Peyer's patch (tissue), 4 donors: ENCODE results near the gene CCM2. TPM values are rescaled to one million over a fixed set of nuclear protein-coding genes. Genes with fewer than 3 reads are reported as not detected.

Source experiments
- DNase-seq, 3 donors: peaks; one replicate each; pipeline ENCODE4 v3.0.0-alpha.2; 2017 to 2019
- H3K27ac ChIP-seq, 4 donors: fragments of 200-600 bp; sonication (generic); one replicate each; pipeline ENCODE4 v1.5.1; 2016 to 2019
- H3K27me3 ChIP-seq, 2 donors: fragments of 200-600 bp; sonication (generic); one replicate each; pipeline ENCODE4 v1.5.1; 2019
- H3K36me3 ChIP-seq, 3 donors: fragments of 200-600 bp; sonication (generic); one replicate each; pipeline ENCODE4 v1.5.1; 2016 to 2019
- H3K4me1 ChIP-seq, 4 donors: fragments of 200-600 bp; sonication (generic); one replicate each; pipeline ENCODE4 v1.5.1; 2016 to 2019
- H3K4me3 ChIP-seq, 4 donors: fragments of 200-600 bp; sonication (generic); 1 replicate in 3 of 4; 2 replicates in 1 of 4; pipeline ENCODE4 v1.5.1; 2016 to 2019; ENCODE audit warnings: mild to moderate bottlenecking in 1 of 4
- H3K9me3 ChIP-seq, 4 donors: fragments of 200-600 bp; sonication (generic); one replicate each; pipeline ENCODE4 v1.5.1; 2016 to 2019; ENCODE audit warnings: mild to moderate bottlenecking in 1 of 4
- CTCF ChIP-seq, 6 experiments: fragments of 450-650 bp in 4 of 6; fragments of 200-600 bp in 2 of 6; sonication (generic) in 1 of 6; IDR thresholded peaks; one replicate each; pipeline ENCODE4 v1.5.1; 2017 to 2019; ENCODE audit warnings: antibody characterized with exemption in 6 of 6, mild to moderate bottlenecking in 3 of 6, moderate library complexity in 1 of 6
- POLR2A ChIP-seq, 2 donors: fragments of 450-650 bp; IDR thresholded peaks; one replicate each; pipeline ENCODE4 v1.5.1; 2017; ENCODE audit warnings: antibody characterized with exemption in 2 of 2, mild to moderate bottlenecking in 2 of 2, moderate library complexity in 2 of 2
- total RNA-seq, 4 donors: library from RNA; depleted of rRNA; stranded (reverse); fragments of >200 nt; gene quantifications; one replicate each; pipeline ENCODE4 v1.1.0, GENCODE V29; 2016

Gene CCM2
- total RNA-seq, 4 donors from 2014 or later: 23.3 to 49.5 (median 32.5) TPM

GRCh38 chr7:44964384-44964830 is 35.6 kb upstream of the CCM2 start:
- no peaks in the 10 kb centered on the region for H3K27me3 ChIP-seq
- DNase-seq: no peak
- no peaks in the 10 kb centered on the region for H3K9me3 ChIP-seq
- H3K27ac ChIP-seq: no peak overlapping the region
- no peaks in the 10 kb centered on the region for H3K36me3 ChIP-seq
- no peak overlapping the region for H3K4me3 ChIP-seq
- H3K4me1 ChIP-seq: peaks cover 0 to 11% (median 0%) of the 10 kb centered on the region in 4 donors
- no peak for TF ChIP-seq POLR2A (IDR thresholded peaks at IDR 0.05)
- TF ChIP-seq CTCF (IDR thresholded peaks at IDR 0.05): no peak

DNA sequence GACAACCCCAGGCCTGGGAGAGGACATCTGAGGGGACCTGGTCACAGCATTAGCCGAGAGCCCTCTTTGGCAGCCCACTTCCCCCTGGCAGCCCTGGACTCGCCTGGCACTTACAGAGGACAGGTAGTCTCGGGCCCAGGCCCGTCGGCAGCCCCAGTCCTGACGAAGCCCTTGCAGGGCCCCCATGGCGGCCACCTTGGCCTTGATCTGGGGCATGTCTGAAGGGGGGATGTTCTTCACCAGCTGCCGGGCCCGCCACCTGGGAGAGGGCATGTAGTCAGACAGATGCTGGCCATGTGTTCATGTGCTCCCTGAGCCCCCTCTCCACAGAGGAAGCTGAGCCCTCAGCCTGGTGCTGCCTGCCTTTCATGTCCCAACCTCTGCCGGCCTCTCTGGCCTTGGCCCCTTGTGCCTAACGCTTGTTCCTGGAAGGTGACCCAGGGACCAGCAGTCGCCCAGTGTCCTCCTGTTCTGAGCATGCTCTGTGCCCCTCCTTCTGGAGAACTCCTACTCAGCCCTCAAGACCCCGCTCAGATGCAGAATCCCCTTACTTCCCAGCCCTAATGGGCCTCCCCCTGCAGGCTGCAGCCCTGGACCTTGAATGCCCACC is 35.1 kb upstream of the CCM2 start:
- no peak for DNase-seq
- TF ChIP-seq CTCF (IDR thresholded peaks at IDR 0.05) (no peak), POLR2A (IDR thresholded peaks at IDR 0.05) (no peak)

GRCh38 chr7:44965441-44965903 is 34.5 kb upstream of the CCM2 start:
- Histone ChIP-seq H3K27ac (no peak overlapping the region), H3K9me3 (no peaks in the 10 kb centered on the region), H3K4me3 (no peak overlapping the region), H3K4me1 (peaks cover 0 to 11% (median 0%) of the 10 kb centered on the region in 4 donors), H3K27me3 (no peaks in the 10 kb centered on the region), H3K36me3 (no peaks in the 10 kb centered on the region)
- DNase-seq: no peak
- no peak for TF ChIP-seq POLR2A (IDR thresholded peaks at IDR 0.05)
- no peak for TF ChIP-seq CTCF (IDR thresholded peaks at IDR 0.05)

More for the DNA sequence above, 35.1 kb upstream of the CCM2 start:
- H3K27me3 ChIP-seq: no peaks in the 10 kb centered on the region
- no peak overlapping the region for H3K4me3 ChIP-seq
- H3K36me3 ChIP-seq: no peaks in the 10 kb centered on the region
- peaks cover 0 to 11% (median 0%) of the 10 kb centered on the region in 4 donors for H3K4me1 ChIP-seq
- H3K9me3 ChIP-seq: no peaks in the 10 kb centered on the region
- H3K27ac ChIP-seq: no peak overlapping the region

DNA sequence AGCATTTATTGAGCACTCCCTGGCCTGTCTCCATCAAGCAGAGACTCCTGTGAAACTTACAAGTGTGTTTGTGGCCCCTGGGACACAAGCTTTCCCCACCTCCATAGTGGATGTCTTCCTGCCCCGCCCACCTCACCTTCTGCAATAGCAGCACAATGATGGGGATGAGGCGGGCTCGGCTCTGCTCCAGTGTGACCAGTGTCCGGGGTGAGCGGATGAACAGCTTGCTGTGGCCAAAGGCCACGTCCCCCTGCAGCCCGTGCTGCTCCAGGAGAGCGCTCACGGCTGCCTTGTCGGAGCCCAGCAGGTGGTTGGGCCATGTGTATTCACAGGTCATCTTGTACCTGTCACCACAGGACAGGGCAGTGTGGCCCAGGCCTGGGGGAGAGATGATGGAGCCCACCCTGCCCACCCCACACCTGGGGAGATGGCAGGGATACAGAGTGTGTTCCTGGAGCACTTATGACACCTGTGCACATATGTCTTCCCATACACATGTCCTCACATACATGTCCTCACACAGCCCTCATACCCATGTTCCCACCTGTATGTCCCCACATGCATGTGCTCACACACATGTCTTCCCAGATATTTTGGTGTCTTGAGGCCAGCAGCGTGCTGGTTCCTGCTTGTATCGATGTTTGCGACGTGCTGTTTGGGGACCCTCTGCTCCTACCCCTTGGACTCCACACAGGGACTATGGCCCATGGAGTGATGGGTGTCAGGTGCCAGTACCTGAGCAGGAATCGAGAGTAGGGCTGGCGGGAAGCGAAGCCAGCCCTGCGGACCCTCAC is 33.9 kb upstream of the CCM2 start:
- Histone ChIP-seq H3K4me1 (peaks cover 0 to 11% (median 0%) of the 10 kb centered on the region in 4 donors), H3K9me3 (no peaks in the 10 kb centered on the region), H3K4me3 (no peak overlapping the region), H3K36me3 (no peaks in the 10 kb centered on the region), H3K27me3 (no peaks in the 10 kb centered on the region), H3K27ac (no peak overlapping the region)
- no peak for TF ChIP-seq POLR2A (IDR thresholded peaks at IDR 0.05)
- no peak for TF ChIP-seq CTCF (IDR thresholded peaks at IDR 0.05)
- DNase-seq: no peak

DNA sequence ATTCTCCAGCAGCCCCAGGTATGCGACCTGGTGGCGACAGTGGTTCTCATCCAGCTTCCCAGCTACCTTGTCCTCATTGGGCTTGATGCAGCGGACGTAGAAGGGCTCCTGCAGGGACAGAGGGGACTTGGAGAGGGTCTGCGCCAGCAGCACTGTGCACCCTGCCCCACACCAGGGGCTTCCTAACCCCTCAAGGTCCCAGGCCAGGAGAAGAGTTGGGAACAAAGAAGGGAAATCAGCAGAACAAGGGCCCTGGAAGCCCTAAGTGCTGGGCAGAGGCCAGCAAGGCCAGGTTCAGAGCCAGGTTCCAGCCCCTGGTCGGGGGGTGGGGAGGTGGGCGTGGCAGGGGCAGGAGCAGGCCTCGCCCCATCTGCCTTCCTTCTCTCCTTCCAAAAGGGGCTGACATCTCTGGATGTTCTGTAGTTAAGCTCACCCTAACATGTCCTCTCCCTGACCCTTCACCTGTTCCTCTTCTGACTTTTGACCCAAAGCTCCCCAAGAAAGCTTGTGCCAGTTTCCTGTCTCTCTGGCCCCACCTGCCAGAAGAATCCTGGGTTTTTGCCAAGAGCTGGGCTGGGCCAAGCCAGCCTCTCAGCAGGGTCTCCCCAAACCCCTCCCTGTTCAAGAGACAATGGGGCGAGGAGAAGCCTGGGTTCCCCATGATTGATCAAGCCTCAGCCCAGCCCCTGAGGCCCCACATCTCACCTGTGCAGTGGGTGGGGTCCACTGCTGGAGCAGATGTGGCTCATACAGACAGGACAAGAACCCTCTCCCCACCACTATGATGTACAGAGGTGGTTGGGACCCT is 33.1 kb upstream of the CCM2 start:
- peak in 1 of 3 donors; percentile 34 for DNase-seq
- Histone ChIP-seq H3K4me1 (peaks cover 0 to 11% (median 0%) of the 10 kb centered on the region in 4 donors), H3K36me3 (no peaks in the 10 kb centered on the region), H3K9me3 (no peaks in the 10 kb centered on the region), H3K4me3 (no peak overlapping the region), H3K27ac (no peak overlapping the region), H3K27me3 (no peaks in the 10 kb centered on the region)
- TF ChIP-seq POLR2A (IDR thresholded peaks at IDR 0.05) (no peak), CTCF (IDR thresholded peaks at IDR 0.05) (no peak)
